GM19324 (cell line): ENCODE measurements around the gene TMEM39B.
"Not testable (repeated sequence)": the region's sequence is repeated elsewhere in the genome, so short reads cannot be mapped to it uniquely, and the experiment has no call there.

ENCODE experiments used
- ATAC-seq: cut with Tn5 transposase; IDR thresholded peaks from one replicate; pipeline ENCODE4 v1.9.1; 2021; ENCODE audit warnings: mild to moderate bottlenecking, moderate library complexity; ENCODE audit not compliant: unreplicated experiment, low FRiP score

The TMEM39B gene

GRCh38 chr1:32072622-32073298 lies at the start of gene TMEM39B:
TMEM39B (plus strand) TSS chr1:32072939; CDS start chr1:32073048, 109 bp downstream.
- peak; percentile 94 for ATAC-seq

- no peak for ATAC-seq
Measured at GRCh38 chr1:32023351-32023750, 49.4 kb upstream of the TMEM39B start.

GRCh38 chr1:32025515-32025914 lies 47.2 kb upstream of the TMEM39B start:
- ATAC-seq, result no peak

GRCh38 chr1:32028746-32029145 lies 44.0 kb upstream of the TMEM39B start:
- no peak for ATAC-seq

GRCh38 chr1:32031578-32032274 lies 41.0 kb upstream of the TMEM39B start:
- no peak for ATAC-seq

GRCh38 chr1:32032275-32032615 lies 40.5 kb upstream of the TMEM39B start:
- no peak for ATAC-seq

- ATAC-seq, result no peak
Measured at GRCh38 chr1:32035119-32035518, 37.6 kb upstream of the TMEM39B start.

- ATAC-seq, result no peak
Measured at GRCh38 chr1:32040711-32041110, 32.0 kb upstream of the TMEM39B start.

- ATAC-seq, result no peak
Measured at GRCh38 chr1:32042330-32042729, 30.4 kb upstream of the TMEM39B start.

GRCh38 chr1:32044234-32044633 lies 28.5 kb upstream of the TMEM39B start:
- ATAC-seq, result no peak

- no peak for ATAC-seq
Measured at GRCh38 chr1:32045772-32046171, 27.0 kb upstream of the TMEM39B start.

GRCh38 chr1:32047701-32048100 lies 25.0 kb upstream of the TMEM39B start:
- ATAC-seq, result no peak

- no peak for ATAC-seq
Measured at GRCh38 chr1:32048440-32048839, 24.3 kb upstream of the TMEM39B start.

- ATAC-seq, result no peak
Measured at GRCh38 chr1:32051706-32052105, 21.0 kb upstream of the TMEM39B start.

GRCh38 chr1:32052887-32053286 lies 19.9 kb upstream of the TMEM39B start:
- no peak for ATAC-seq

- ATAC-seq, result no peak
Measured at GRCh38 chr1:32055416-32055815, 17.3 kb upstream of the TMEM39B start.

GRCh38 chr1:32056598-32056997 lies 16.1 kb upstream of the TMEM39B start:
- no peak for ATAC-seq

- no peak for ATAC-seq
Measured at GRCh38 chr1:32060914-32061313, 11.8 kb upstream of the TMEM39B start.

- no peak for ATAC-seq
Measured at GRCh38 chr1:32062867-32063230, 9.9 kb upstream of the TMEM39B start.

GRCh38 chr1:32063261-32063681 lies 9.5 kb upstream of the TMEM39B start:
- ATAC-seq, result no peak

GRCh38 chr1:32065613-32066488 lies 6.9 kb upstream of the TMEM39B start:
- ATAC-seq, result not testable (repeated sequence)
